ENCODE data around the gene PARK7.

PARK7 gene

GRCh38 chr1:8011016-8011415 lies 49.5 kb downstream of the PARK7 start:
- DNase-seq = no peak

GRCh38 chr1:8011923-8012858 lies 50.7 kb downstream of the PARK7 start:
- no peak for DNase-seq

GRCh38 chr1:8012955-8013354 lies 51.4 kb downstream of the PARK7 start:
- no peak for DNase-seq

GRCh38 chr1:8013399-8013798 lies 51.9 kb downstream of the PARK7 start:
- no peak for DNase-seq

GRCh38 chr1:8013800-8014199 lies 52.3 kb downstream of the PARK7 start:
- DNase-seq = no peak

- no peak for DNase-seq
Measured at GRCh38 chr1:8014381-8014988, 53.0 kb downstream of the PARK7 start.

- DNase-seq = peak; percentile 96
Measured at GRCh38 chr1:8015036-8015808, 53.7 kb downstream of the PARK7 start.

GRCh38 chr1:8015809-8016165 lies 54.3 kb downstream of the PARK7 start:
- no peak for DNase-seq

GRCh38 chr1:8016210-8016894 lies 54.8 kb downstream of the PARK7 start:
- DNase-seq = no peak

- DNase-seq = no peak
Measured at GRCh38 chr1:8016895-8017241, 55.4 kb downstream of the PARK7 start.

- peak; percentile 82 for DNase-seq
Measured at GRCh38 chr1:8017495-8018197, 56.1 kb downstream of the PARK7 start.

GRCh38 chr1:8018492-8019228 lies 57.1 kb downstream of the PARK7 start:
- DNase-seq = peak; percentile 59

- DNase-seq = no peak
Measured at GRCh38 chr1:8019229-8019620, 57.7 kb downstream of the PARK7 start.

- peak; percentile 83 for DNase-seq
Measured at GRCh38 chr1:8020032-8020431, 58.5 kb downstream of the PARK7 start.

- no peak for DNase-seq
Measured at GRCh38 chr1:8021676-8022266, 60.3 kb downstream of the PARK7 start.

GRCh38 chr1:8022395-8023286 lies 61.1 kb downstream of the PARK7 start:
- peak; percentile 65 for DNase-seq

- no peak for DNase-seq
Measured at GRCh38 chr1:8023287-8023994, 61.9 kb downstream of the PARK7 start.

GRCh38 chr1:8023995-8024313 lies 62.4 kb downstream of the PARK7 start:
- no peak for DNase-seq

GRCh38 chr1:8024329-8024728 lies 62.8 kb downstream of the PARK7 start:
- DNase-seq = no peak
